ENCODE data around the gene GPRC6A.
A peak's percentile ranks its signal among the peaks of the same experiment; 100 is the strongest.

Gene GPRC6A

GRCh38 chr6:116766506-116767176 lies 62.2 kb downstream of the GPRC6A start:
- no peak for DNase-seq (ENCODE audit: low read depth)
- TF ChIP-seq CTCF (IDR thresholded peaks at IDR 0.05; ENCODE audit: control insufficient read depth, insufficient read depth, low read depth, low read length, missing control alignments), result no peak
- no peak overlapping the region for H3K4me3 ChIP-seq (ENCODE audit: control insufficient read depth, low read depth, low read length)

- no peak for DNase-seq (ENCODE audit: low read depth)
- no peak for TF ChIP-seq CTCF (IDR thresholded peaks at IDR 0.05; ENCODE audit: control insufficient read depth, insufficient read depth, low read depth, low read length, missing control alignments)
- peak within 1 kb of the TSS; percentile 45 for H3K4me3 ChIP-seq (ENCODE audit: control insufficient read depth, low read depth, low read length)
These were observed 63.7 kb downstream of the GPRC6A start, which contains the start of gene FAM162B for GRCh38 chr6:116764961-116765841. FAM162B (minus strand) TSS chr6:116765719; CDS start chr6:116765576, 143 bp downstream.

GRCh38 chr6:116764629-116764960 lies 64.3 kb downstream of the GPRC6A start:
- DNase-seq (ENCODE audit: low read depth), result no peak
- H3K4me3 ChIP-seq (ENCODE audit: control insufficient read depth, low read depth, low read length), result peak overlapping the region; percentile 45
- TF ChIP-seq CTCF (IDR thresholded peaks at IDR 0.05; ENCODE audit: control insufficient read depth, insufficient read depth, low read depth, low read length, missing control alignments), result no peak

GRCh38 chr6:116763906-116764628 lies 64.8 kb downstream of the GPRC6A start:
- no peak overlapping the region for H3K4me3 ChIP-seq (ENCODE audit: control insufficient read depth, low read depth, low read length)
- no peak for DNase-seq (ENCODE audit: low read depth)

GRCh38 chr6:116763048-116763447 lies 65.8 kb downstream of the GPRC6A start:
- no peak for TF ChIP-seq CTCF (IDR thresholded peaks at IDR 0.05; ENCODE audit: control insufficient read depth, insufficient read depth, low read depth, low read length, missing control alignments)
- DNase-seq (ENCODE audit: low read depth), result no peak

More at GRCh38 chr6:116763906-116764628, 64.8 kb downstream of the GPRC6A start:
- TF ChIP-seq CTCF (IDR thresholded peaks at IDR 0.05; ENCODE audit: control insufficient read depth, insufficient read depth, low read depth, low read length, missing control alignments), result no peak

GRCh38 chr6:116762235-116762634 lies 66.6 kb downstream of the GPRC6A start:
- no peak overlapping the region for H3K4me3 ChIP-seq (ENCODE audit: control insufficient read depth, low read depth, low read length)
- no peak for DNase-seq (ENCODE audit: low read depth)
- TF ChIP-seq CTCF (IDR thresholded peaks at IDR 0.05; ENCODE audit: control insufficient read depth, insufficient read depth, low read depth, low read length, missing control alignments), result no peak

More at GRCh38 chr6:116763048-116763447, 65.8 kb downstream of the GPRC6A start:
- H3K4me3 ChIP-seq (ENCODE audit: control insufficient read depth, low read depth, low read length), result no peak overlapping the region

Data from AG09309 (cell line).